ENCODE results near the gene SOHLH2.

The SOHLH2 gene, protein sequence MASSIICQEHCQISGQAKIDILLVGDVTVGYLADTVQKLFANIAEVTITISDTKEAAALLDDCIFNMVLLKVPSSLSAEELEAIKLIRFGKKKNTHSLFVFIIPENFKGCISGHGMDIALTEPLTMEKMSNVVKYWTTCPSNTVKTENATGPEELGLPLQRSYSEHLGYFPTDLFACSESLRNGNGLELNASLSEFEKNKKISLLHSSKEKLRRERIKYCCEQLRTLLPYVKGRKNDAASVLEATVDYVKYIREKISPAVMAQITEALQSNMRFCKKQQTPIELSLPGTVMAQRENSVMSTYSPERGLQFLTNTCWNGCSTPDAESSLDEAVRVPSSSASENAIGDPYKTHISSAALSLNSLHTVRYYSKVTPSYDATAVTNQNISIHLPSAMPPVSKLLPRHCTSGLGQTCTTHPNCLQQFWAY

DNA sequence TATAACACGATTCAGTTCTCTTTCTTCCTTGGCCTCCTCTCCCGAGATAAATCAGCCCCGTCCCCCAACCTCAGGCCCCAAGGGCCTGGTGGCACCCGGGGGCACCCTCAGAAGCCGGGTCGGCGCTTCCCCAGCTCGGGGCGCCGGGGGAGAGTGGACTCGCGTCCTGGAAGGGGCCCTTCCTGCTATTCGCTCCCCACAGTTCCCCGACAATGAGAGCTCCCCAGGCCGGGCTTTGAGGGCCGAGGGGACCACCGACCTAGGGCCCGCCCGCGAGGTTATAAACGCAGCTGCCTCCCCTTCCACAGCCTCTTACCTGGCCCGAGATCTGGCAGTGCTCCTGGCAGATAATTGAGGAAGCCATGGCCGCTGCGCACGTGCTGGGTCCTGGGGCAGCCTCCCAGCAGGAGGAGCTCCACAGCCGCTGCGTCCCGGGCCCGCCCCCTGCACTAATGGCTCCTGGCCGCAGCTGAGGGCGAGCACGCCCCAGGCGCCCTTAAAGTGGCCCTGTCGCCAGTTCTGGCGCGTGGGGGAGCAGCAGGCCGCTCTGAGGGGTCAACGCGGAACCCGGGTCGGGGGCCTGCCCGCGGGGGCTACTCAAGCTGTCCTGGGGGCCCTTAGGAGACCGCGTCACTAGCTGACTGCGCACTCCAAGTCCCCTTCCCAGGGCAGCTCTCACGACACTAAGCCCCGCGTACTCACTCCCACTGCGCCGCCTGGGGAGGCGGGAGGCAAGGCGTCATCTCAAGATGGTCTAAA is at the start of gene SOHLH2:
TSS of gene SOHLH2 (minus strand) at position 394 of the 759 bp plus-strand sequence. CDS start at position 364, 30 bp downstream.
- DNase-seq, result no peak

- no peak for DNase-seq
These were observed 47.6 kb upstream of the SOHLH2 start for GRCh38 chr13:36261976-36262375.

- DNase-seq, result no peak
These were observed 46.7 kb upstream of the SOHLH2 start for GRCh38 chr13:36261011-36261410.

DNA sequence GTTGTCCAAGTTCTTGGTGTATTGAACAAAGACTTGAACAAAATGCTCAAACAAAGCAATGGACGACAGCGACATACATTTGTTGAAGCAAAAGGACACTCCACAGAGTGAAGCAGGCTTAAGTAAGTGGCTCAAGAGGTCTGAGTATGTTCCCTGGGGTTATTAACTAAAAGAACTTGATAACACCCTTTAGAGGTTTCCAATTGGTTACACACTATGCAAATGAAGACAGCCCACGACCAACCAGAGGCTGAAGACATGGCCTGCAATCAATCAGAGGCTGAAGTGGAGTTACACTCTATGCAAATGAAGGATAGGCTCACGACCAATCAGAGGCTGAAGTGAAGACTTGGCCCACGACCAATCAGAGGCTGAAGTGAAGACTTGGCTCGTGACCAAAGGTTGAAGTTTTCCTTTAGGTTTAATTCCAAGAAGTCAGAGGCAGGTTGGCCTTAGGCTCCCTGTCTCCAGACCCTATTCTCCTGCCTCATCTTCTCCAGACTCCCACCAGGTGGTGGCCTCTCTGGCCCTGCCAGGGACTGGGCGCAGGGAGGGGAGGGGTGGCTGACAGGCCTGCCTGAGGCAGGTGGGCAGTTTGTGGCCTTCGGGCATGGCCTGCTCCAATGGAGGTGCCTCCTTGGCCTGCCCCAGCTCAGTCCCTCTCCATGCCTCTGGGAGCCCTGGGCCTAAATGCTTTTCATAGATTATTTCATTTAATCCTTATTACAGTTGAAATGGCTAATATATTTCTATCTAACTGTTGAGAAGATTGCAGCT is 45.2 kb upstream of the SOHLH2 start:
- DNase-seq, result no peak

DNA sequence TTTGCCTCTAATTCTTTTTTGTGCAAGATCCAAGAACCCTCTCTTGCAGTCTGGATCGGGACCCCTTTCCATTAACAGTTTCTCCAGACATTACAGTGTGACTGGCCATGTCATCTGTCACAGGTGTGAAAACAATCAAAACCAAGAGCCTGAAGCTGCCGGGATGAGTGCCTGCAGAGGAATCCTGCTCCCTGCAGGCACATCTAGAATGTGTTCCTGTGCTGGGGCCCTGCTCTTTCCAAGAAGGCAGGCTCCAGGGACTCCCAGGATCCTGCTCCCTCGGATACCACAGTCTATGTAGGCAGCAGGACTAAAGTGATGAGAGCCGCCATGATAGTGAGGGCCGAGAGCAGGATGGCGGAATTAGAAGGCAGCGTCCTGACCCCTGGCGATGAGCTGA is 44.5 kb upstream of the SOHLH2 start:
- DNase-seq, result no peak

- no peak for DNase-seq
These were observed 37.2 kb upstream of the SOHLH2 start for GRCh38 chr13:36251526-36251925.

DNA sequence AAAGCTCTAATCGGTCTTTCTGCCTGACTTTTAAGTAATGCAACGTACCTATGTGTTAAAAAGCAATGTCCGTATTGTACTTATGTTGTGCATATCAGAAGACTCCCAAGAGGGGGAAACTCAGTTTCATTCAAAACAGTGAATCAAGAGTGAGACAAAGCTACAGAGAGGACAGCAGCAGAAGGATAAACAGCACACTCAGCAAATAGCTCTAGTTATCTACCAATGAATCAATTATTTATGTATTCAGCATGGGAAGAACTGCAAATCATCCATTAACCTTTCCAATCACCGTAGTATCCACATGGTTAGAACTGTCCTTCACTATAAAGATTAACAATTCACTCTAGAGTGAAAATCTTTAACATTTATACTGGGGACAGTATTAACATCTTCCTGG is 36.7 kb upstream of the SOHLH2 start:
- DNase-seq, result no peak

DNA sequence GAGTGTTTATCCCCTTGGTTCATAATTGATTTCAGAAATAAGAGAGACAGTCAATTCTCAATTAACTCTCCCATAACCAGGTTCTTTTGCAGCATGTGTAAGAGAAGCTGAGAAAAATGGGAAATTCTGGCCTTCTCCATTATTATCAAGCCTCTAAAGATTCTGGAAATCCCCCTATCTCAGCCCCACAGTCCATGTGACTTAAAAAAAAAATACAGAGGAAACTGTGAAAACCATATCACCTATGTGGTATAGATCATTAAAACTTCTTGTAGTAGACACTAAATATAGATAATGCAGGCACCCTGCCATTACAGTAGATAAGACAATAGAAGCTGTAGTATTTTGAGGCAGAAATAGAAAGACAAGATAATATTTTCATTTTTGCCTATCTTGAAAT is 34.3 kb upstream of the SOHLH2 start:
- DNase-seq, result no peak

GRCh38 chr13:36244990-36245389 is 30.6 kb upstream of the SOHLH2 start:
- no peak for DNase-seq

DNA sequence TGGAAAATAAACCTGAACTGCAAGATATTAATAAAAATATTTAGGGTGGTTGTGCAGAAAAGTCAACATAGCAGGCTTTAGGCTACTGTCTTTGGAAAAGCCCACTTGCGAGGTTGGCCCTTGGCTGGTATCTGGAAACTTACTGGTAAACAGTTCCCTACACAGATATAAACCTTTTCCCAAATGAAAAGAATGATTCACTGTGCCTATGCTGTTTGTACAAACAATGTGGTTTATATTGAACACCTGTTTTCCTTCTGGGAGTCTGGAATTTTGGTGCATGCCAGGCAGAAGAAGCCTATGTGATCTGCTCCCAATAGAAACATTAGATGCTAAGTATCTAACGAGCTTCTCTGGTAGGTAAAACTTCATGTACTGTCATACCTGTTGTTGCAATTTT is 29.7 kb upstream of the SOHLH2 start:
- no peak for DNase-seq

DNA sequence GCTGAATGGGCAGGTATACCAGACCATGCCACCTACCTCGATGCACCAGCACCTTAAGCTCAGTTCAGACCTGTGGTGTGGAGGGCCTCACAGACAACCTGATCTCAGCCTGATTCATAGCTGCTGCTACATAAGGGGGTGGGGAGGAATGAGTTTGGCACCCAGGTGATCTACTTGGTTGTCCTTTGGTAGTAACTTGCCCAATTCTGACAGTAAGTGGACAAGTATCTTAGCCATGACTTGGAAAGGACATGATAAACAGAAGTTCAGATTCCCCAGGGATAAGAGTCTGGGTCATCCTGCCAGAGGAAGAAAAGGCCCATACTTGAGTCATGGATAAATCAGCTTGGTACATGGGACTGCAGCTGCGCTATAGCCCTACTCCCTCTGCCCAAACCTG is 28.4 kb upstream of the SOHLH2 start:
- no peak for DNase-seq

DNA sequence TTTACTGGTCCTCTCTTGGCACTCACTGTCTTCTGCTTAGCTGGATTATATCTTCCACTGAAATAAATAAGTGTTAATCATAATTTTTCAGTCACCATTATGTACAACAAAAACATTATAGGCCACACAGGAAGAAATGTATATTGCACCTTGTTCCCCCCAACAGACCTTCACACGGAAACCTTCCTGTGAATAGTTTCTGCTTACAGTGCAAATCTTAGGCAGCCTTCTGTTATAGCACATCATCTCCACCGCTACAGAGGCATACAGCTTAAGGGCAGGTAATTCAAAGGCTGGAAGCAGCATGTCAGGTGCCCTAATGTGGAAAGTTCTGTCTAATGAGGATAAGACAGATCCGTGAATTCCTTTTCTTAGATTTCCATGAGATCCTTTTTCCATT is 16.9 kb upstream of the SOHLH2 start:
- no peak for DNase-seq

DNA sequence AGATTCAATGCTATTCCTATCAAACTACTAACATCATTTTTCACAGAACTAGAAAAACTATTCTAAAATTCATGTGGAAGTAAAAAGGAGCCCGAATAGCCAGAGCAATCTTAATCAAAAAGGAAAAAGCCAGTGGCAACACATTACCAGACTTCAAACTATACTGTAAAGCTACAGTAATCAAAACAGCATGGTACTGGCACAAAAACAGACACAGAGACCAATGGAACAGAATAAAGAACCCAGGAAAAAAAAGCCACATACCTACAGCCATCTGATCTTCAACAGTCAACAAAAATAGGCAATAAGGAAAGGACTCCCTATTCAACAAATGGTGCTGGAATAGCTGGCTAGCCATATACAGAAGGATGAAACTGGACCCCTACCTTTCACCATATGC is 10.4 kb upstream of the SOHLH2 start:
- no peak for DNase-seq

DNA sequence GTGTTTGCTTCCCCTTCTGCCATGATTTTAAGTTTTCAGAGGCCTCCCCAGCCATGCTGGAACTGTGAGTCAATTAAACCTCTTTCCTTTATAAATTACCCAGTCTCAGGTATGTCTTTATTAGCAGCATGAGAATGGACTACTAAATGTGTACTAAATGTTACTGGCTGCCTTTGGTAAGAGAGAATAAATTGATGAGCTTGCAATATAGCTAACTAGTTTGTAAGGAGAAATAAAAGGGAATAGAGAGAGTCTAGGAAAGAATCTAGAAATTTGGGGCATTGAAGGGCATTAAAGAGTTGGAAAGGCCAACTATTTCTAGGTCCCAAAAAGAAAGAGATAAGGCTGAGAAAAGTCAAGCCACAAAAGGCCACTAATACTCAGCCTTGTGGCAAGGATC is 5.5 kb upstream of the SOHLH2 start:
- DNase-seq, result no peak

- no peak for DNase-seq
These were observed 3.1 kb upstream of the SOHLH2 start for GRCh38 chr13:36217456-36217855.

DNA sequence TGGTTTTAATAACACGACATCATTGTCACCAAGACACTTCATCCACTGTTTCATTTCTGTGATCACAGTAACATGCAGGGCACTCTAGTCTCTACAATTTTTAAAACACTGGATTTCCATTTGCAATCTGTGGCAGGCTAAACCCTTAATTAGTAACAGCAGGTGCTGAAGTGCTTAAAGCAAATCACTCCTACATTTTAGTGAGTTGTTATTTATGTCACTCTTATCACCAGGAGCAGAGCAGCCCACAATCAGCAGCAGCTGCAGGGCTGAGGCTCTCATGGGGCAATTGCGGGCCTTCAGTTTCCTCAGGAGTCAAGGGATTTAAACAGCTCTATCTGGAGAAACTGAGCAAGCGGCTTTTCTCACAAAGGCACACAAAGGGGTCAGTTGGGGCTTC is 1.6 kb downstream of the SOHLH2 start:
- no peak for DNase-seq

- no peak for DNase-seq
These were observed 2.8 kb downstream of the SOHLH2 start for GRCh38 chr13:36211567-36211966.

GRCh38 chr13:36210738-36211137 is 3.6 kb downstream of the SOHLH2 start:
- DNase-seq, result no peak

- DNase-seq, result no peak
These were observed 6.7 kb downstream of the SOHLH2 start for GRCh38 chr13:36207672-36208071.

GRCh38 chr13:36193151-36193855 is 21.1 kb downstream of the SOHLH2 start:
- no peak for DNase-seq

GRCh38 chr13:36192166-36192565 is 22.2 kb downstream of the SOHLH2 start:
- no peak for DNase-seq

- DNase-seq, result no peak
These were observed 23.6 kb downstream of the SOHLH2 start for GRCh38 chr13:36190771-36191170.

GRCh38 chr13:36188441-36188840 is 25.9 kb downstream of the SOHLH2 start:
- DNase-seq, result no peak
